SK-N-MC (cell line): ENCODE measurements around the gene ASB10.

Experiments
- EZH2 ChIP-seq: fragments of 200-600 bp; sonication (generic); IDR thresholded peaks from one replicate; pipeline ENCODE4 v1.6.1; 2017; ENCODE audit warnings: antibody characterized with exemption
- FOXP2 ChIP-seq: optimal IDR thresholded peaks from 2 replicates; pipeline ENCODE3; 2011; ENCODE audit warnings: mild to moderate bottlenecking, moderate library complexity; ENCODE audit not compliant: insufficient read depth; ENCODE audit errors: extremely low read length, control extremely low read depth
- POLR2AphosphoS5 ChIP-seq: IDR thresholded peaks from 2 replicates; pipeline ENCODE4 v1.6.1; 2012; ENCODE audit warnings: mild to moderate bottlenecking, low read depth, low read length, borderline replicate concordance

GRCh38 chr7:151210087-151210854 is 23.2 kb upstream of the ASB10 start, which contains the start of gene H2BK1:
- no peak for TF ChIP-seq POLR2AphosphoS5
- no peak for TF ChIP-seq EZH2
- no peak for TF ChIP-seq FOXP2
